Measurements from ENCODE around the gene SERPINA12.

DNA sequence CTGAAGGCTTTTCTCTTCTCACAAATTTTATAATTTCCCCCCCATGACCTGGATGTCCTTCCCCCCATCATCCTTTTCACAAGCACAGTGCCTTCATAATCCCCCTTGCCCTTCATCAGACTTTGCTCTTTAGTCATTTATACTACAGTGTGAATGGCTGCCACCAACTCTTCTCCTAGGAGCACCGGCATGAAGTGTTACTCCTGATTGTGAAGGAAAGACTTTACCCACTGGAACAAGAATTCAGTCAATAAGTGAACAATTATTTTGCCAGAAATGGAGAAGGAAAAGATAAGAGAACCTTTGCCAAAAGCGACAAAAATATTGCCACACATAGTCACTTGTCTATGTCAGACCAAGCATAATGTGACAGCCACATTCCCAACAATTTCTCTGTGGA is 38.2 kb downstream of the SERPINA12 start:
- TF ChIP-seq, protein P1, sequence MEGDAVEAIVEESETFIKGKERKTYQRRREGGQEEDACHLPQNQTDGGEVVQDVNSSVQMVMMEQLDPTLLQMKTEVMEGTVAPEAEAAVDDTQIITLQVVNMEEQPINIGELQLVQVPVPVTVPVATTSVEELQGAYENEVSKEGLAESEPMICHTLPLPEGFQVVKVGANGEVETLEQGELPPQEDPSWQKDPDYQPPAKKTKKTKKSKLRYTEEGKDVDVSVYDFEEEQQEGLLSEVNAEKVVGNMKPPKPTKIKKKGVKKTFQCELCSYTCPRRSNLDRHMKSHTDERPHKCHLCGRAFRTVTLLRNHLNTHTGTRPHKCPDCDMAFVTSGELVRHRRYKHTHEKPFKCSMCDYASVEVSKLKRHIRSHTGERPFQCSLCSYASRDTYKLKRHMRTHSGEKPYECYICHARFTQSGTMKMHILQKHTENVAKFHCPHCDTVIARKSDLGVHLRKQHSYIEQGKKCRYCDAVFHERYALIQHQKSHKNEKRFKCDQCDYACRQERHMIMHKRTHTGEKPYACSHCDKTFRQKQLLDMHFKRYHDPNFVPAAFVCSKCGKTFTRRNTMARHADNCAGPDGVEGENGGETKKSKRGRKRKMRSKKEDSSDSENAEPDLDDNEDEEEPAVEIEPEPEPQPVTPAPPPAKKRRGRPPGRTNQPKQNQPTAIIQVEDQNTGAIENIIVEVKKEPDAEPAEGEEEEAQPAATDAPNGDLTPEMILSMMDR (conservative IDR thresholded peaks at IDR 0.05; ENCODE audit: low read depth in 2 of 2) = no peak
- TF ChIP-seq EZH2 (IDR thresholded peaks at IDR 0.05; ENCODE audit: low read depth, unreplicated experiment) (no peak), POLR2AphosphoS5 (IDR thresholded peaks at IDR 0.05; ENCODE audit: low read depth) (no peak)
- TF ChIP-seq, protein P2, sequence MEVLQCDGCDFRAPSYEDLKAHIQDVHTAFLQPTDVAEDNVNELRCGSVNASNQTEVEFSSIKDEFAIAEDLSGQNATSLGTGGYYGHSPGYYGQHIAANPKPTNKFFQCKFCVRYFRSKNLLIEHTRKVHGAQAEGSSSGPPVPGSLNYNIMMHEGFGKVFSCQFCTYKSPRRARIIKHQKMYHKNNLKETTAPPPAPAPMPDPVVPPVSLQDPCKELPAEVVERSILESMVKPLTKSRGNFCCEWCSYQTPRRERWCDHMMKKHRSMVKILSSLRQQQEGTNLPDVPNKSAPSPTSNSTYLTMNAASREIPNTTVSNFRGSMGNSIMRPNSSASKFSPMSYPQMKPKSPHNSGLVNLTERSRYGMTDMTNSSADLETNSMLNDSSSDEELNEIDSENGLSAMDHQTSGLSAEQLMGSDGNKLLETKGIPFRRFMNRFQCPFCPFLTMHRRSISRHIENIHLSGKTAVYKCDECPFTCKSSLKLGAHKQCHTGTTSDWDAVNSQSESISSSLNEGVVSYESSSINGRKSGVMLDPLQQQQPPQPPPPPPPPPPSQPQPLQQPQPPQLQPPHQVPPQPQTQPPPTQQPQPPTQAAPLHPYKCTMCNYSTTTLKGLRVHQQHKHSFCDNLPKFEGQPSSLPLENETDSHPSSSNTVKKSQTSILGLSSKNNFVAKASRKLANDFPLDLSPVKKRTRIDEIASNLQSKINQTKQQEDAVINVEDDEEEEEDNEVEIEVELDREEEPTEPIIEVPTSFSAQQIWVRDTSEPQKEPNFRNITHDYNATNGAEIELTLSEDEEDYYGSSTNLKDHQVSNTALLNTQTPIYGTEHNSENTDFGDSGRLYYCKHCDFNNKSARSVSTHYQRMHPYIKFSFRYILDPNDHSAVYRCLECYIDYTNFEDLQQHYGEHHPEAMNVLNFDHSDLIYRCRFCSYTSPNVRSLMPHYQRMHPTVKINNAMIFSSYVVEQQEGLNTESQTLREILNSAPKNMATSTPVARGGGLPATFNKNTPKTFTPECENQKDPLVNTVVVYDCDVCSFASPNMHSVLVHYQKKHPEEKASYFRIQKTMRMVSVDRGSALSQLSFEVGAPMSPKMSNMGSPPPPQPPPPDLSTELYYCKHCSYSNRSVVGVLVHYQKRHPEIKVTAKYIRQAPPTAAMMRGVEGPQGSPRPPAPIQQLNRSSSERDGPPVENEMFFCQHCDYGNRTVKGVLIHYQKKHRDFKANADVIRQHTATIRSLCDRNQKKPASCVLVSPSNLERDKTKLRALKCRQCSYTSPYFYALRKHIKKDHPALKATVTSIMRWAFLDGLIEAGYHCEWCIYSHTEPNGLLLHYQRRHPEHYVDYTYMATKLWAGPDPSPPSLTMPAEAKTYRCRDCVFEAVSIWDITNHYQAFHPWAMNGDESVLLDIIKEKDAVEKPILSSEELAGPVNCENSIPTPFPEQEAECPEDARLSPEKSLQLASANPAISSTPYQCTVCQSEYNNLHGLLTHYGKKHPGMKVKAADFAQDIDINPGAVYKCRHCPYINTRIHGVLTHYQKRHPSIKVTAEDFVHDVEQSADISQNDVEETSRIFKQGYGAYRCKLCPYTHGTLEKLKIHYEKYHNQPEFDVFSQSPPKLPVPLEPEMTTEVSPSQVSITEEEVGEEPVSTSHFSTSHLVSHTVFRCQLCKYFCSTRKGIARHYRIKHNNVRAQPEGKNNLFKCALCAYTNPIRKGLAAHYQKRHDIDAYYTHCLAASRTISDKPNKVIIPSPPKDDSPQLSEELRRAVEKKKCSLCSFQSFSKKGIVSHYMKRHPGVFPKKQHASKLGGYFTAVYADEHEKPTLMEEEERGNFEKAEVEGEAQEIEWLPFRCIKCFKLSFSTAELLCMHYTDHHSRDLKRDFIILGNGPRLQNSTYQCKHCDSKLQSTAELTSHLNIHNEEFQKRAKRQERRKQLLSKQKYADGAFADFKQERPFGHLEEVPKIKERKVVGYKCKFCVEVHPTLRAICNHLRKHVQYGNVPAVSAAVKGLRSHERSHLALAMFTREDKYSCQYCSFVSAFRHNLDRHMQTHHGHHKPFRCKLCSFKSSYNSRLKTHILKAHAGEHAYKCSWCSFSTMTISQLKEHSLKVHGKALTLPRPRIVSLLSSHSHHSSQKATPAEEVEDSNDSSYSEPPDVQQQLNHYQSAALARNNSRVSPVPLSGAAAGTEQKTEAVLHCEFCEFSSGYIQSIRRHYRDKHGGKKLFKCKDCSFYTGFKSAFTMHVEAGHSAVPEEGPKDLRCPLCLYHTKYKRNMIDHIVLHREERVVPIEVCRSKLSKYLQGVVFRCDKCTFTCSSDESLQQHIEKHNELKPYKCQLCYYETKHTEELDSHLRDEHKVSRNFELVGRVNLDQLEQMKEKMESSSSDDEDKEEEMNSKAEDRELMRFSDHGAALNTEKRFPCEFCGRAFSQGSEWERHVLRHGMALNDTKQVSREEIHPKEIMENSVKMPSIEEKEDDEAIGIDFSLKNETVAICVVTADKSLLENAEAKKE (CRISPR knock-in tag; IDR thresholded peaks at IDR 0.05) = no peak
